ENCODE data around the gene RUNDC3A.

- TF ChIP-seq CTCF (IDR thresholded peaks at IDR 0.05; ENCODE audit: low read depth, low read length) (no peak), MYC (IDR thresholded peaks at IDR 0.05; ENCODE audit: low read depth, low read length) (no peak)
Measured at GRCh38 chr17:44360826-44361225, 52.4 kb downstream of the RUNDC3A start.
